Neural cell (in vitro differentiated cells): Measurements from ENCODE around the gene HDGF.

Experiments used
- CTCF ChIP-seq: fragments of 450-650 bp; IDR thresholded peaks from 2 replicates; pipeline ENCODE4 v1.5.1; 2014; ENCODE audit warnings: antibody characterized with exemption, mild to moderate bottlenecking, moderate library complexity; ENCODE audit not compliant: poor library complexity, severe bottlenecking
- MXI1 ChIP-seq: fragments of 450-650 bp; conservative IDR thresholded peaks from 2 replicates; pipeline ENCODE4 v1.6.1; 2014; ENCODE audit warnings: antibody characterized with exemption, mild to moderate bottlenecking; ENCODE audit not compliant: poor library complexity, severe bottlenecking

GRCh38 chr1:156705918-156706656 is 45.4 kb downstream of the HDGF start:
- peak; percentile 80 for TF ChIP-seq CTCF
- no peak for TF ChIP-seq MXI1
